Measurements from ENCODE around the gene ABT1.

DNA sequence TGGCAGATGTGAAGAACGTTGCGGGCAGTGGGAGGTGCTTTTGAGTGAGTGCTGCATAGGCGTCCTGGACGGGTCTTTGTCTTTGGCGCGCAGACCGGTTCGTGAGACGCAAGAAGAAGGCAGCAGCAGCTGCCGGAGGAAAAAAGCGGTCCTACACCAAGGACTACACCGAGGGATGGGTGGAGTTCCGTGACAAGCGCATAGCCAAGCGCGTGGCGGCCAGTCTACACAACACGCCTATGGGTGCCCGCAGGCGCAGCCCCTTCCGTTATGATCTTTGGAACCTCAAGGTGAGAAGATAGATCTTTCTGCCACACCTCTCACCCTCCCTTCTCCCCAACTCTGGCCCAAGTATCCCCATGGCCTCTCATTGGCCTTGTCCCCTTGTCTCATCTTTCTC is 1.1 kb downstream of the ABT1 start:
- TF ChIP-seq, protein P1, sequence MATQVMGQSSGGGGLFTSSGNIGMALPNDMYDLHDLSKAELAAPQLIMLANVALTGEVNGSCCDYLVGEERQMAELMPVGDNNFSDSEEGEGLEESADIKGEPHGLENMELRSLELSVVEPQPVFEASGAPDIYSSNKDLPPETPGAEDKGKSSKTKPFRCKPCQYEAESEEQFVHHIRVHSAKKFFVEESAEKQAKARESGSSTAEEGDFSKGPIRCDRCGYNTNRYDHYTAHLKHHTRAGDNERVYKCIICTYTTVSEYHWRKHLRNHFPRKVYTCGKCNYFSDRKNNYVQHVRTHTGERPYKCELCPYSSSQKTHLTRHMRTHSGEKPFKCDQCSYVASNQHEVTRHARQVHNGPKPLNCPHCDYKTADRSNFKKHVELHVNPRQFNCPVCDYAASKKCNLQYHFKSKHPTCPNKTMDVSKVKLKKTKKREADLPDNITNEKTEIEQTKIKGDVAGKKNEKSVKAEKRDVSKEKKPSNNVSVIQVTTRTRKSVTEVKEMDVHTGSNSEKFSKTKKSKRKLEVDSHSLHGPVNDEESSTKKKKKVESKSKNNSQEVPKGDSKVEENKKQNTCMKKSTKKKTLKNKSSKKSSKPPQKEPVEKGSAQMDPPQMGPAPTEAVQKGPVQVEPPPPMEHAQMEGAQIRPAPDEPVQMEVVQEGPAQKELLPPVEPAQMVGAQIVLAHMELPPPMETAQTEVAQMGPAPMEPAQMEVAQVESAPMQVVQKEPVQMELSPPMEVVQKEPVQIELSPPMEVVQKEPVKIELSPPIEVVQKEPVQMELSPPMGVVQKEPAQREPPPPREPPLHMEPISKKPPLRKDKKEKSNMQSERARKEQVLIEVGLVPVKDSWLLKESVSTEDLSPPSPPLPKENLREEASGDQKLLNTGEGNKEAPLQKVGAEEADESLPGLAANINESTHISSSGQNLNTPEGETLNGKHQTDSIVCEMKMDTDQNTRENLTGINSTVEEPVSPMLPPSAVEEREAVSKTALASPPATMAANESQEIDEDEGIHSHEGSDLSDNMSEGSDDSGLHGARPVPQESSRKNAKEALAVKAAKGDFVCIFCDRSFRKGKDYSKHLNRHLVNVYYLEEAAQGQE (IDR thresholded peaks at IDR 0.05; ENCODE audit: low read depth), result no peak
- TF ChIP-seq, protein P2, sequence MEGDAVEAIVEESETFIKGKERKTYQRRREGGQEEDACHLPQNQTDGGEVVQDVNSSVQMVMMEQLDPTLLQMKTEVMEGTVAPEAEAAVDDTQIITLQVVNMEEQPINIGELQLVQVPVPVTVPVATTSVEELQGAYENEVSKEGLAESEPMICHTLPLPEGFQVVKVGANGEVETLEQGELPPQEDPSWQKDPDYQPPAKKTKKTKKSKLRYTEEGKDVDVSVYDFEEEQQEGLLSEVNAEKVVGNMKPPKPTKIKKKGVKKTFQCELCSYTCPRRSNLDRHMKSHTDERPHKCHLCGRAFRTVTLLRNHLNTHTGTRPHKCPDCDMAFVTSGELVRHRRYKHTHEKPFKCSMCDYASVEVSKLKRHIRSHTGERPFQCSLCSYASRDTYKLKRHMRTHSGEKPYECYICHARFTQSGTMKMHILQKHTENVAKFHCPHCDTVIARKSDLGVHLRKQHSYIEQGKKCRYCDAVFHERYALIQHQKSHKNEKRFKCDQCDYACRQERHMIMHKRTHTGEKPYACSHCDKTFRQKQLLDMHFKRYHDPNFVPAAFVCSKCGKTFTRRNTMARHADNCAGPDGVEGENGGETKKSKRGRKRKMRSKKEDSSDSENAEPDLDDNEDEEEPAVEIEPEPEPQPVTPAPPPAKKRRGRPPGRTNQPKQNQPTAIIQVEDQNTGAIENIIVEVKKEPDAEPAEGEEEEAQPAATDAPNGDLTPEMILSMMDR (IDR thresholded peaks at IDR 0.05 in 2 of 3, conservative IDR thresholded peaks at IDR 0.05 in 1 of 3; ENCODE audit: borderline replicate concordance in 1 of 3, insufficient read depth in 1 of 3, low read depth in 2 of 3, low read length in 2 of 3), result no peak
- TF ChIP-seq POLR2A (IDR thresholded peaks at IDR 0.05; ENCODE audit: borderline replicate concordance, extremely low read depth, insufficient read depth, insufficient read length) (no peak), POLR2AphosphoS5 (IDR thresholded peaks at IDR 0.05; ENCODE audit: low read depth, low read length) (no peak), JUND (IDR thresholded peaks at IDR 0.05) (no peak)

Data from HCT116 (cell line).